Measurements from ENCODE around the gene GRAMD1A. TPM values are rescaled to one million over a fixed set of nuclear protein-coding genes. Genes with fewer than 3 reads are reported as not detected.

GRAMD1A gene
- total and polyA plus RNA-seq, 2 of the 8 experiments (the other 6 are each of a cell fraction or from before 2014, with no cell fraction given) = 113 to 154 TPM

- Histone ChIP-seq H4K91ac (replicated peaks; ENCODE audit: insufficient read length, low read length) (no peak overlapping the region), H2BK120ac (replicated peaks; ENCODE audit: low read depth, low read length) (no peak overlapping the region), H3K4me1 (replicated peaks in 1 of 4; ENCODE audit: control insufficient read depth in 3 of 4, insufficient read depth in 4 of 4, low read length in 3 of 4) (peaks cover 0 to 5% (median 3%) of the 10 kb centered on the region in 4 experiments; a peak in 5 of 7 replicates), H3K79me1 (ENCODE audit: low read depth, low read length) (no peaks in the 10 kb centered on the region), H3K9ac (replicated peaks in 1 of 4; ENCODE audit: extremely low read depth in 1 of 4, low read depth in 3 of 4, low read length in 3 of 4) (no peak overlapping the region), H2BK15ac (ENCODE audit: low read length) (no peak overlapping the region), H3K9me3 (ENCODE audit: insufficient read depth in 2 of 2, low read depth in 1 of 2, low read length in 1 of 2) (no peaks in the 10 kb centered on the region), H3K23me2 (ENCODE audit: low read depth, low read length) (peaks cover 6% of the 10 kb centered on the region; the same call in 1 of the 2 replicates), H3K4me3 (ENCODE audit: extremely low read depth in 1 of 4, insufficient read depth in 2 of 4, low read depth in 3 of 4, low read length in 4 of 4) (no peak overlapping the region), H2AFZ (ENCODE audit: low read length) (no peak overlapping the region), H3K4me2 (ENCODE audit: insufficient read depth in 1 of 2, low read depth in 2 of 2, low read length in 2 of 2) (no peak overlapping the region), H4K8ac (ENCODE audit: extremely low read depth, insufficient read depth, low read length) (no peak overlapping the region), H3K27ac (ENCODE audit: low read depth, low read length) (no peak overlapping the region), H2BK20ac (ENCODE audit: low read length) (no peak overlapping the region), H2BK5ac (ENCODE audit: low read depth, low read length) (no peak overlapping the region), H4K20me1 (replicated peaks in 1 of 2; ENCODE audit: control insufficient read depth in 1 of 2, insufficient read depth in 2 of 2, low read length in 2 of 2) (peaks cover 7 to 26% of the 10 kb centered on the region in 2 experiments), H3K79me2 (ENCODE audit: control insufficient read depth in 1 of 2, insufficient read depth in 2 of 2, low read length in 2 of 2) (no peaks in the 10 kb centered on the region), H3K4ac (replicated peaks; ENCODE audit: insufficient read length, low read depth, low read length) (no peak overlapping the region), H4K5ac (ENCODE audit: insufficient read length, low read depth, low read length) (no peak overlapping the region), H3K36me3 (ENCODE audit: control insufficient read depth in 2 of 4, insufficient read depth in 4 of 4, low read length in 3 of 4) (peaks cover 31 to 65% (median 56%) of the 10 kb centered on the region in 4 experiments), H2AK5ac (ENCODE audit: low read depth, low read length) (no peak overlapping the region), H3K14ac (ENCODE audit: insufficient read length) (no peak overlapping the region), H3K27me3 (replicated peaks in 1 of 4; ENCODE audit: control insufficient read depth in 3 of 4, extremely low read depth in 1 of 4, insufficient read depth in 3 of 4, low read length in 3 of 4) (peaks cover 0 to 9% (median 8%) of the 10 kb centered on the region in 4 experiments; a peak in 5 of 7 replicates), H3K23ac (ENCODE audit: insufficient read length) (no peak overlapping the region), H3K56ac (replicated peaks; ENCODE audit: insufficient read length, low read depth, low read length) (no peak overlapping the region), H3K18ac (ENCODE audit: extremely low read depth, low read length) (no peak overlapping the region), H2BK12ac (ENCODE audit: low read depth, low read length) (no peak overlapping the region)
- CTCF ChIA-PET (ENCODE audit: partially characterized antibody) = interaction anchor here (1.0 to 3.2 kb wide), 7 partner anchors 13 to 187 kb away, joined by 3 to 11 read pairs (median 3); no protein-coding TSS in a partner anchor
- TF ChIP-seq, protein P1, sequence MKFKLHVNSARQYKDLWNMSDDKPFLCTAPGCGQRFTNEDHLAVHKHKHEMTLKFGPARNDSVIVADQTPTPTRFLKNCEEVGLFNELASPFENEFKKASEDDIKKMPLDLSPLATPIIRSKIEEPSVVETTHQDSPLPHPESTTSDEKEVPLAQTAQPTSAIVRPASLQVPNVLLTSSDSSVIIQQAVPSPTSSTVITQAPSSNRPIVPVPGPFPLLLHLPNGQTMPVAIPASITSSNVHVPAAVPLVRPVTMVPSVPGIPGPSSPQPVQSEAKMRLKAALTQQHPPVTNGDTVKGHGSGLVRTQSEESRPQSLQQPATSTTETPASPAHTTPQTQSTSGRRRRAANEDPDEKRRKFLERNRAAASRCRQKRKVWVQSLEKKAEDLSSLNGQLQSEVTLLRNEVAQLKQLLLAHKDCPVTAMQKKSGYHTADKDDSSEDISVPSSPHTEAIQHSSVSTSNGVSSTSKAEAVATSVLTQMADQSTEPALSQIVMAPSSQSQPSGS (IDR thresholded peaks at IDR 0.05; ENCODE audit: low read length) = no peak
- peak; percentile 7; the same call in 1 of the 2 replicates for TF ChIP-seq POLR2AphosphoS5 (IDR thresholded peaks at IDR 0.05; ENCODE audit: low read depth, low read length)
- 90% methylated on average over 15 of the region's 21 CpGs; no CpG with 5 or more reads in 1 of the 2 experiments for WGBS, 2 experiments (ENCODE audit: extremely low coverage in 1 of 2, insufficient coverage in 1 of 2, insufficient read length in 1 of 2, insufficient replicate concordance in 2 of 2, low coverage in 1 of 2, low lambda C conversion rate in 2 of 2, missing lambda C conversion rate in 1 of 2)
- POLR2A ChIA-PET (ENCODE audit: partially characterized antibody) = interaction anchor here (0.9 to 24.8 kb wide), 5 partner anchors 9 to 41 kb away, joined by 3 to 366 read pairs (median 10); partner anchors contain the start of gene GRAMD1A
- FAIRE-seq = no peak
- no peak for DNase-seq (ENCODE audit: low read depth in 1 of 2, low spot score in 2 of 2)
These were observed 25.8 kb downstream of the GRAMD1A start for GRCh38 chr19:35025969-35026368.

Measured in H1 (cell line).